HG02885 (cell line): ENCODE measurements around the gene RNF150.

ENCODE experiments used
- ATAC-seq: cut with Tn5 transposase; IDR thresholded peaks from one replicate; pipeline ENCODE4 v1.9.1; 2021; ENCODE audit warnings: mild to moderate bottlenecking; ENCODE audit not compliant: unreplicated experiment, poor library complexity

RNF150 gene

GRCh38 chr4:140994015-140994414, 139.3 kb downstream of the RNF150 start:
- ATAC-seq: no peak

- no peak for ATAC-seq
Measured at GRCh38 chr4:140993370-140993769, 139.9 kb downstream of the RNF150 start.

GRCh38 chr4:140989944-140990343, 143.3 kb downstream of the RNF150 start:
- no peak for ATAC-seq

GRCh38 chr4:140986045-140986444, 147.2 kb downstream of the RNF150 start:
- ATAC-seq: no peak

GRCh38 chr4:140982613-140983340, 150.5 kb downstream of the RNF150 start:
- no peak for ATAC-seq

- no peak for ATAC-seq
Measured at GRCh38 chr4:140980426-140981200, 152.7 kb downstream of the RNF150 start.

GRCh38 chr4:140976768-140977167, 156.5 kb downstream of the RNF150 start:
- ATAC-seq: no peak

- no peak for ATAC-seq
Measured at GRCh38 chr4:140971077-140971792, 162.0 kb downstream of the RNF150 start.

- ATAC-seq: no peak
Measured at GRCh38 chr4:140969296-140969695, 164.0 kb downstream of the RNF150 start.

GRCh38 chr4:140968371-140968770, 164.9 kb downstream of the RNF150 start:
- no peak for ATAC-seq

GRCh38 chr4:140963883-140964282, 169.4 kb downstream of the RNF150 start:
- no peak for ATAC-seq

GRCh38 chr4:140955641-140956040, 177.6 kb downstream of the RNF150 start:
- no peak for ATAC-seq

GRCh38 chr4:140952717-140953116, 180.6 kb downstream of the RNF150 start:
- ATAC-seq: no peak

- no peak for ATAC-seq
Measured at GRCh38 chr4:140947506-140947905, 185.8 kb downstream of the RNF150 start.

- ATAC-seq: no peak
Measured at GRCh38 chr4:140945106-140945505, 188.2 kb downstream of the RNF150 start.

GRCh38 chr4:140944572-140944971, 188.7 kb downstream of the RNF150 start:
- no peak for ATAC-seq

GRCh38 chr4:140944199-140944515, 189.1 kb downstream of the RNF150 start:
- ATAC-seq: no peak

GRCh38 chr4:140943486-140944198, 189.6 kb downstream of the RNF150 start:
- no peak for ATAC-seq

- no peak for ATAC-seq
Measured at GRCh38 chr4:140940589-140940988, 192.7 kb downstream of the RNF150 start.

GRCh38 chr4:140937866-140938265, 195.4 kb downstream of the RNF150 start:
- ATAC-seq: no peak

GRCh38 chr4:140935254-140935653, 198.0 kb downstream of the RNF150 start:
- ATAC-seq: no peak
